22Rv1 (cell line): ENCODE data around the gene DENND2D.

ENCODE experiments used
- ZFX ChIP-seq: fragments of 450-650 bp; IDR thresholded peaks from 2 replicates; pipeline ENCODE4 v1.6.1; 2017; ENCODE audit warnings: antibody characterized with exemption, borderline replicate concordance
- TF ChIP-seq, protein P1 (sequence below): fragments of 450-650 bp; IDR thresholded peaks from 2 replicates; pipeline ENCODE4 v1.5.1; 2017; ENCODE audit warnings: mild to moderate bottlenecking

GRCh38 chr1:111179968-111180533 lies 20.4 kb downstream of the DENND2D start:
- TF ChIP-seq, protein P1, sequence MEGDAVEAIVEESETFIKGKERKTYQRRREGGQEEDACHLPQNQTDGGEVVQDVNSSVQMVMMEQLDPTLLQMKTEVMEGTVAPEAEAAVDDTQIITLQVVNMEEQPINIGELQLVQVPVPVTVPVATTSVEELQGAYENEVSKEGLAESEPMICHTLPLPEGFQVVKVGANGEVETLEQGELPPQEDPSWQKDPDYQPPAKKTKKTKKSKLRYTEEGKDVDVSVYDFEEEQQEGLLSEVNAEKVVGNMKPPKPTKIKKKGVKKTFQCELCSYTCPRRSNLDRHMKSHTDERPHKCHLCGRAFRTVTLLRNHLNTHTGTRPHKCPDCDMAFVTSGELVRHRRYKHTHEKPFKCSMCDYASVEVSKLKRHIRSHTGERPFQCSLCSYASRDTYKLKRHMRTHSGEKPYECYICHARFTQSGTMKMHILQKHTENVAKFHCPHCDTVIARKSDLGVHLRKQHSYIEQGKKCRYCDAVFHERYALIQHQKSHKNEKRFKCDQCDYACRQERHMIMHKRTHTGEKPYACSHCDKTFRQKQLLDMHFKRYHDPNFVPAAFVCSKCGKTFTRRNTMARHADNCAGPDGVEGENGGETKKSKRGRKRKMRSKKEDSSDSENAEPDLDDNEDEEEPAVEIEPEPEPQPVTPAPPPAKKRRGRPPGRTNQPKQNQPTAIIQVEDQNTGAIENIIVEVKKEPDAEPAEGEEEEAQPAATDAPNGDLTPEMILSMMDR: no peak
- no peak for TF ChIP-seq ZFX
